ELR (cell line): ENCODE data around the gene DDX41.
A peak's percentile ranks its signal among the peaks of the same experiment; 100 is the strongest.

Source experiments
- DNase-seq: peaks from one replicate; pipeline ENCODE4 v3.0.0-alpha.2; 2015; ENCODE audit warnings: low read depth

DDX41 gene

DNA sequence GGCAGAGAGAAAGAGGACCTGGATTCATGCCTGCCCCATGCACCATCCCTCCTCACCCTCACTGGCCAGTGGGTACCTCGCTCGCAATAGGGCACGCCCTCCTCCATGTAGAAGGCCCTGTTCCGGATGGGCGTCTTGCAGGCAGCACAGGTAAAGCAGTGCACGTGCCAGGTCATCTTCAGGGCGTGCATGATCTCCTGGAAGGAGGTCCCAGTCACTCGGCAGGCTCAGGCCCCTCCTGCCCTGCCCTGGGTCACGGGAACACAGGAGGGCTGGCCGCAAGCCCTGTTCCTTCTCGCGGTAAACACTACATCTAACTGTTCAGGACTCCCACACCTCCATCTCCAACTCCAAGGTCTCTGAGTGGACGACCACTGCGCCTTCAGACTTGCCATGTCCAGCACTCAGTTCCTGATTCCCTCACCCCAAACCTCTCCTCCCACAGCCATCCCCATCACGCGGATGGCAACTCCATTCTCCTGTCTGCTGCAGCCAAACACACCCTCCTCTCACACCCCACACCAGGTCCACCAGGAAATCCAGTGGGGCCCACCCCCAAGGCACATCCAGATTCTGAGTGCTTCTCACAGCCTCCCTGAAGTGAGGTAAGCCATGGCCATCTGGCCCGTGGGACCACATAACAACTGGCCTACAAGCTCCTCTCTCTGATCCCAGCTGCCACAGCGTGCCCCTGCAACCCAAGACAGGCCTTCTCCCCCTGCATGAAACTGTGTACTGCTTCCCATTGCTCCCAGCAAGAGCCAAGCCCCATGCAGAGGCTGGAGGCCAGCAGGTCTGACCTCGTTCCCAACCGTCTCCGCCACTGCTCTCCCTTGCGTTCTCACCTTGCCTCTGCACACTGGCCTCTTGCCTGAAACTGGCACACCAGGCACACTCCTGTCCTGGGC lies 32.5 kb downstream of the DDX41 start:
- no peak for DNase-seq

DNA sequence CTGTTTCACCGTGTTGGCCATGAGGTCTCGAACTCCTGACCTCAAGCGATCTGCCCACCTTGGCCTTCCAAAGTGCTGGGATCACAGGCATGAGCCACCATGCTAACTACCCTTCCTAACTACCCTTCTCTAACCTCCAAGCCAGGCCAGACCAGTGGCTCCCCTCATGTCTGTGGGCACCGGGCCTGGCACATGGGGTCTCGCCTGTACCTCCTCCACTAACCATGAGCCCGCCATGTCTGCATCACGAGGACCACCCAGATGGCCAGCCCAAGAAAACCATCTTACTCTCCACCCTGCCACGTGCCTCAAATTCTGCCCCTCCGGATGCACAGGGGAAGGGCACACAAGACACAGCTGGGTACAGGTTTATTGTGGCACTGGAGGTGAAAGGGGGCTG lies 33.7 kb downstream of the DDX41 start:
- no peak for DNase-seq

DNA sequence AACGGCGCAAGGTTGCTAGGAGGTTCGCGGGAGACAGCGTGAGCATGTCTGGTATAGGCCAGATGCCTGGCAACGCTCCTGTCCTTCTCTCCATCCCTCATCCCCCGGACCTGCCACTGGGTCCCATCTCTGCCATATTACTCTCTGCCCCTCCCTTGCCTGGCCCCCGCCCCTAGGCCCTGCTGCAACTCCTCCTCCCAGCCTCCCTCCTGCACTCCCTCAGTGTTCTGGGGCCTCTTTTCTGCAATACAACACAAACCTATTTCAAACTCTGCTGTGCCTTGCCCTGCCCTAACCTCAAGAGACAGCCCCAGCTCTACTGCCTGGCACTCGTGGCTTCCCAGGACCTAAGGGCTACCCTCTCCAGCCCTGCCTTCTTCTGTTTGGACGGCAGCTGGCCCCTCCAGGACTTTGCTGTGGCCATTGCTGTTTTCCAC lies 34.4 kb downstream of the DDX41 start:
- no peak for DNase-seq

GRCh38 chr5:177479774-177480173 lies 37.0 kb downstream of the DDX41 start:
- no peak for DNase-seq

- no peak for DNase-seq
Measured at GRCh38 chr5:177478711-177479646, 37.8 kb downstream of the DDX41 start.

DNA sequence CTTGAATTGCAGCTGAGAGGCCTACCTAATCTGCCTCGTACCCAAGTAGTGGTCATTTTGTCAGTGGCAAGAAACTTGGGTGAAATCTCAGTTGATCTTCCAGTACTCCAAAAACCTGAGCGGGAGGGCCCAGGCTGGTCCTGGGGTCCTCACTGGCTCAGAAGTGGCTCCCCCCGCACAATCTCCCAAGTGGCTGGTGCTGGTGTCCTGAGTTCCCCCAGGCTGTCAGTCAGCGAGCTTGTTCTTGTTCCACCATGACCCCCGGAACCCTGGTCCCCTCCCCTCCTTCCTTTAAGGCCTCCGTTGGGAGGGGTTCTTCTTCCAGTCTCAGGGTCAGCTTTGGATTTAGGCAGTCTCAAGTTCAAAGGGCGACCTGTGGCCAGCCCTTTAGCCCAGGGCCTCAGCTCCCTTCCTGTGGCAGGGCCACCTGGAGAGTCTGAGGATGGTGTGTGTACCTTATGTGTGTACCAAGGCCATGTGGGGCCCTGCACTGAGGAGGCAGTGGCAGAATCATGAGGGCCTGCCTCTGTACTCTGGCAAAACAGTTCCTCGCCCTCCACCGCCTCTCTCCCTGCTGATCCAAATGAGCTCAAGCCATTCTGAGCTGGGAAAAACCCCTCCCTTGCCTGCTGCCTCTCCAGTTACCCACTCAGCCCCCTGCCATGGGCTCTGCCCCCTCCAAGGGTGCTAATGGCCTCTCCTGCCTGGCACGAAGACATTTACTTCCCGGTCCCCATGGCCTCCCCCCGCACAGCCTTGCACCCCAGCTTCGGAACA lies 38.9 kb downstream of the DDX41 start:
- DNase-seq: no peak

- DNase-seq: no peak
Measured at GRCh38 chr5:177476531-177477233, 40.1 kb downstream of the DDX41 start.

GRCh38 chr5:177475563-177476427 lies 41.0 kb downstream of the DDX41 start:
- no peak for DNase-seq

- no peak for DNase-seq
Measured at GRCh38 chr5:177474846-177475562, 41.8 kb downstream of the DDX41 start.

- no peak for DNase-seq
Measured at GRCh38 chr5:177474002-177474476, 42.7 kb downstream of the DDX41 start.

DNA sequence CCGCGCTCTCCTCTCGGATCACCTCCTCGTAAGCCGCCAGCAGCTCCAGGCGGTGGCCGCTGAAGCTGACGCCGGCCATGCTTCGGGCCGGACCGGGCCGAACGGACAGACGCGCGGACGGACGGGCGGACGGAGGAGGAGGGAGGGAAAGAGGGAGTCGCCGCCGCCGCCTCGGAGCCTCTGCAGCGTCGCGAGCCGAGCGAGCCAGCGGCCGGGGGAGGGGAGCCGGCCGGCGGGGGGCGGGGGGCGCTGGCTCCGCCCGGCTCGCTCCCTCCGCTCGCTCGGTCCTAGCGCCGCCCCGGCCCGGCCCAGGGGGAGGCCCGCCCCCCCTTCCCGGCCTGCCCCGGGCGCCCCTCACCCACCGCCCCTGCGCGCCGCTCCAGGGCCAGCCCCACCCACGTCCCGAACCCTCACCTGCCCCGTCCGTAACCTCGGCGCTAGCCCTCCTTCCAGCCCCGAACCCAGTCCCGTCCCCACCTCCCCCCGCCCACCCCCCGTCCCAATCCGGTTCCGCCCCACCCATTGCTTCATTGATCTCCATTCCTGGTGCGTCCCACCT lies 43.2 kb downstream of the DDX41 start, which contains the start of gene DBN1:
TSS of gene DBN1 (minus strand) at position 192 of the 559 bp plus-strand sequence. CDS start at position 79, 113 bp downstream.
- peak; percentile 72 for DNase-seq

DNA sequence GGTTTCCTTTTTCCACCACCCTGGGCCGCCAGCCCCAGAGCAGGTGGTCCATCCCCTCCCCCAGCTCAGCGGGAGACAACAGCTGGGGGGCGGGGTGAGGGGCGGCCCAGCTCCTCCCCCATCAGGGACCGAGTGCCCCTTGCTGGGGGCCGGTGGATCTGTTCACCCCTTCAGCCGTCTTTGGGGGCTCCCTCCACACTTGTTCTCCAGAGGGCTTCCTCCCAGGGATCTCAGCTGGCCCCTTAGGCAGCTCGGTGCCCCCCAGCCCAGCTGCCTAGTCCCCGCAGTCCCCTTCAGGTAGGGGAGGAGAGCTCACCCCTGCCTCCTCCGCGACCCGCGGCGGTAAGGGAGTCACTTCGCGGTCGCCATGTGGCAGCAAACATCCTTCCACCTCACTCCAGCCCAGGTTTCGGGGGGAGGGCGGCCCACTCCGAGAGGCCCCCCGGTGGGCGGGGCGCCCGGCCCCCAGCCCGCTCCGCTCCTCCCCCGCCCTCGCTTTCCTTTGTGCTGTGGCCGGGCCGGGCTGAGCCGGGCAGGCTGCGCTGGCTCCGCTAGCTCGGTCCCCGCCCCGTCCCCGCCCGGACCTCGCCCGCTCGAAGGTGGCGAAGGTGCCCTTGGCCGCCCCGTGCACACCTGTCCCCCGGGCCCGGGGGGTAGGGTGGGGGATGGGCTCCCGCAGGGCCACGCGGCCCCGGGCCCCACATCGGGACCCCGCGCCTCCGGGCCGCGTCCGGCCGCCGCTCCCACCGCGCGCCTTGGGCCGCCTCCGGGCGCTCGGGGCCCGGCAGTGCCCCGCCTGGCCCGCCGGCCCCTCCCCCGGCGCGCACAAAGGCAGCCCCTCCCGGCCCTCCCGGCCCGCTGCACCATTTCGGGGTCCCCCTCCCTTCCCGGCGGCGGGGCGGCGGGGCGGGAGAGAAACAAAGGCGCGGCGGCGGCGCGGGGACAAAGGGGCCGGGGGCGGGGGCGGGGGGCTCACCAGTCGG lies 44.0 kb downstream of the DDX41 start:
- peak; percentile 65 for DNase-seq

GRCh38 chr5:177471610-177472356 lies 45.0 kb downstream of the DDX41 start:
- DNase-seq: peak; percentile 80

GRCh38 chr5:177470759-177471536 lies 45.8 kb downstream of the DDX41 start:
- peak; percentile 74 for DNase-seq

- no peak for DNase-seq
Measured at GRCh38 chr5:177469750-177470525, 46.8 kb downstream of the DDX41 start.
